Hematopoietic multipotent progenitor cell treated with erythropoietin and hydrocortisone succinate and interleukin-3 and kit ligand, for 17 days (in vitro differentiated cells): ENCODE data around the gene DNMT1.

Source experiments
- DNase-seq: peaks from one replicate; pipeline ENCODE4 v3.0.0-alpha.2; 2015; ENCODE audit warnings: low spot score

Gene DNMT1

GRCh38 chr19:10139952-10140351 is 54.8 kb downstream of the DNMT1 start:
- no peak for DNase-seq

GRCh38 chr19:10138879-10139795 is 55.6 kb downstream of the DNMT1 start:
- DNase-seq, result no peak

GRCh38 chr19:10137751-10138682 is 56.7 kb downstream of the DNMT1 start:
- DNase-seq, result no peak

- no peak for DNase-seq
These were observed 57.8 kb downstream of the DNMT1 start for GRCh38 chr19:10136936-10137335.

GRCh38 chr19:10135551-10136334 is 59.0 kb downstream of the DNMT1 start:
- DNase-seq, result no peak

- DNase-seq, result no peak
These were observed 60.7 kb downstream of the DNMT1 start for GRCh38 chr19:10134040-10134439.

- no peak for DNase-seq
These were observed 61.2 kb downstream of the DNMT1 start for GRCh38 chr19:10133596-10133995.

GRCh38 chr19:10132905-10133304 is 61.8 kb downstream of the DNMT1 start:
- DNase-seq, result no peak

GRCh38 chr19:10126213-10126639 is 68.5 kb downstream of the DNMT1 start:
- no peak for DNase-seq

GRCh38 chr19:10124429-10124828 is 70.3 kb downstream of the DNMT1 start:
- DNase-seq, result no peak

- DNase-seq, result no peak
These were observed 72.7 kb downstream of the DNMT1 start for GRCh38 chr19:10122045-10122444.

- DNase-seq, result no peak
These were observed 74.1 kb downstream of the DNMT1 start for GRCh38 chr19:10120538-10121189.

GRCh38 chr19:10118960-10119359 is 75.8 kb downstream of the DNMT1 start:
- no peak for DNase-seq

GRCh38 chr19:10116866-10117616 is 77.7 kb downstream of the DNMT1 start:
- no peak for DNase-seq

GRCh38 chr19:10116085-10116865 is 78.5 kb downstream of the DNMT1 start:
- no peak for DNase-seq

- no peak for DNase-seq
These were observed 79.2 kb downstream of the DNMT1 start for GRCh38 chr19:10115392-10116084.

GRCh38 chr19:10114651-10115391 is 79.9 kb downstream of the DNMT1 start:
- no peak for DNase-seq

- no peak for DNase-seq
These were observed 80.6 kb downstream of the DNMT1 start for GRCh38 chr19:10113964-10114650.
